HG03064 (cell line): ENCODE data around the gene MLEC.

Experiments
- ATAC-seq: cut with Tn5 transposase; IDR thresholded peaks from one replicate; pipeline ENCODE4 v1.9.1; 2021; ENCODE audit warnings: low read depth; ENCODE audit not compliant: unreplicated experiment

Gene MLEC

GRCh38 chr12:120690083-120690450, 3.1 kb downstream of the MLEC start:
- ATAC-seq = no peak

GRCh38 chr12:120690978-120691377, 4.0 kb downstream of the MLEC start:
- no peak for ATAC-seq

- no peak for ATAC-seq
Measured at GRCh38 chr12:120692524-120693033, 5.6 kb downstream of the MLEC start.

- ATAC-seq = no peak
Measured at GRCh38 chr12:120693848-120694247, 6.9 kb downstream of the MLEC start.

- no peak for ATAC-seq
Measured at GRCh38 chr12:120696626-120697025, 9.7 kb downstream of the MLEC start.

- ATAC-seq = no peak
Measured at GRCh38 chr12:120697344-120697743, 10.4 kb downstream of the MLEC start.

- no peak for ATAC-seq
Measured at GRCh38 chr12:120698665-120699064, 11.7 kb downstream of the MLEC start.

- no peak for ATAC-seq
Measured at GRCh38 chr12:120699553-120699952, 12.6 kb downstream of the MLEC start.

GRCh38 chr12:120700886-120701285, 13.9 kb downstream of the MLEC start:
- no peak for ATAC-seq

- no peak for ATAC-seq
Measured at GRCh38 chr12:120702637-120703036, 15.7 kb downstream of the MLEC start.

GRCh38 chr12:120703311-120703942, 16.5 kb downstream of the MLEC start:
- ATAC-seq = no peak

- ATAC-seq = no peak
Measured at GRCh38 chr12:120705618-120706017, 18.7 kb downstream of the MLEC start.

- no peak for ATAC-seq
Measured at GRCh38 chr12:120706029-120706428, 19.1 kb downstream of the MLEC start.

- ATAC-seq = no peak
Measured at GRCh38 chr12:120708651-120709050, 21.7 kb downstream of the MLEC start.

- ATAC-seq = peak; percentile 50
Measured at GRCh38 chr12:120710031-120710804, 23.3 kb downstream of the MLEC start, which contains the start of gene UNC119B. UNC119B (plus strand) TSS chr12:120710458; CDS start chr12:120710475, 17 bp downstream.

GRCh38 chr12:120710805-120711296, 23.9 kb downstream of the MLEC start:
- ATAC-seq = peak; percentile 29

- ATAC-seq = no peak
Measured at GRCh38 chr12:120711411-120711810, 24.5 kb downstream of the MLEC start.

GRCh38 chr12:120712610-120713009, 25.7 kb downstream of the MLEC start:
- ATAC-seq = no peak

GRCh38 chr12:120713861-120714482, 27.0 kb downstream of the MLEC start:
- ATAC-seq = no peak

- ATAC-seq = no peak
Measured at GRCh38 chr12:120718055-120718454, 31.1 kb downstream of the MLEC start.

GRCh38 chr12:120719072-120719471, 32.1 kb downstream of the MLEC start:
- no peak for ATAC-seq
